ENCODE results near the gene SPRED2. TPM values are rescaled to one million over a fixed set of nuclear protein-coding genes. Genes with fewer than 3 reads are reported as not detected.
A peak's percentile ranks its signal among the peaks of the same experiment; 100 is the strongest.

Gene SPRED2
- total and polyA plus RNA-seq, 11 donors = 7.0 to 24.4 (median 16.1) TPM

DNA sequence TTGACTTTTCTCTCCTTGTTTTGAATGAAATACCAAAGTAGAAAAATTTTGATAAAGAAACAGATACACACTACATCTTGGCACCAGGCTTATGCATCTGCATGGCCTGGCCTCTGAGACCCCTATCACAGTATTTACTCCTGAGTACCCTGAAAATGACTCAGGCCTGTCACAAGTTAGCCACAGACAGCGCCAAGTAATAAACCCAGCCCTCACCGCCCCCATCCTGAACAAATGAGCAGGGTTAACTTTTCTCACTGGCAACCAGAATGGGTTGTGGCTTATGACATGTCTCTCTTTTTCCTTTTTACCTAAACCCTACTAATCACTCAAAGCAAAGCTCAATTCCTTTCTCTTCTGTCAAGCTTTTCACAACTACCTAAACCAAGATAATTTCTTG is 35.3 kb downstream of the SPRED2 start:
- ATAC-seq (peak in 1 of 4 donors; percentile 48), DNase-seq (no peak)
- 79 to 93% (median 84%) methylated on average over 2 of the region's 2 CpGs for WGBS, 4 donors
- no peaks in the 10 kb centered on the region for H3K27me3 ChIP-seq
- intact Hi-C loops (cut with DNase I) = no loop called here
- no peak overlapping the region for H3K4me3 ChIP-seq
- H3K9me3 ChIP-seq = no peaks in the 10 kb centered on the region
- no peaks in the 10 kb centered on the region for H3K36me3 ChIP-seq
- peaks cover 0 to 54% (median 26%) of the 10 kb centered on the region in 12 donors for H3K4me1 ChIP-seq
- TF ChIP-seq POLR2A (IDR thresholded peaks at IDR 0.05) = no peak
- TF ChIP-seq, protein P1, sequence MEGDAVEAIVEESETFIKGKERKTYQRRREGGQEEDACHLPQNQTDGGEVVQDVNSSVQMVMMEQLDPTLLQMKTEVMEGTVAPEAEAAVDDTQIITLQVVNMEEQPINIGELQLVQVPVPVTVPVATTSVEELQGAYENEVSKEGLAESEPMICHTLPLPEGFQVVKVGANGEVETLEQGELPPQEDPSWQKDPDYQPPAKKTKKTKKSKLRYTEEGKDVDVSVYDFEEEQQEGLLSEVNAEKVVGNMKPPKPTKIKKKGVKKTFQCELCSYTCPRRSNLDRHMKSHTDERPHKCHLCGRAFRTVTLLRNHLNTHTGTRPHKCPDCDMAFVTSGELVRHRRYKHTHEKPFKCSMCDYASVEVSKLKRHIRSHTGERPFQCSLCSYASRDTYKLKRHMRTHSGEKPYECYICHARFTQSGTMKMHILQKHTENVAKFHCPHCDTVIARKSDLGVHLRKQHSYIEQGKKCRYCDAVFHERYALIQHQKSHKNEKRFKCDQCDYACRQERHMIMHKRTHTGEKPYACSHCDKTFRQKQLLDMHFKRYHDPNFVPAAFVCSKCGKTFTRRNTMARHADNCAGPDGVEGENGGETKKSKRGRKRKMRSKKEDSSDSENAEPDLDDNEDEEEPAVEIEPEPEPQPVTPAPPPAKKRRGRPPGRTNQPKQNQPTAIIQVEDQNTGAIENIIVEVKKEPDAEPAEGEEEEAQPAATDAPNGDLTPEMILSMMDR (IDR thresholded peaks at IDR 0.05) = no peak
- no peak overlapping the region for H3K27ac ChIP-seq

DNA sequence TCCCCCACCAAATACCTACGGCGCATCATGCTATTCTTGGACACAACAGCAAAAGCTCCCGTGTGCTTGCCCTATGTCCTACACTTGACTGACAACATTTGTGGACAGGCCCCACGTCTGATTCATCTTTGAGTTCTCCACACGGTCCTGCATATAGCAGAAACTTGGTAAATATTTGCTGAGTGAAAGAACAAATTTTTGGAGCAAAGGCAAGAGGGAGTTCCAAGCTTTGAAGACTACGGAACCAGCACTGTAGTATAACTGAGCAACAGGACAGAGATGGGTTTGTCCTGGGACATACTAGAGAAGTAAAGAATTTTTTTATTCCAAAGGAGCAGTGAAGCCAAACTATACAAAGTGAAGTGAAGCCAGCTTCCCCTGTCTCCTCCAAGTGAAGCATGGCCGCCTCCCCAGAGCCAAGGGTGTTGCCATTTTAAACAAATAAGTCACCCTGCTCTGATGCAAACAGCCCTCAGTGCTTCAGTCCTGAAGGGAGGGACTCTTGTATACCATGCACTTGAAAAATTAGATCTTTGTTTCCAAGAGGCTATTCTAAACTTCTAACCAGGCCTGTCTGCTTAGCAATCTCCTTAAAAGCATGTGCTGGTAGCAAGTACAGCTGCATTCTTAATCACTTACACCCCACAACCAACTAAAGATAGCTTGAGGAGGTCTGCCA is 35.9 kb downstream of the SPRED2 start:
- no peak for TF ChIP-seq POLR2A (IDR thresholded peaks at IDR 0.05)
- TF ChIP-seq, protein P1 (IDR thresholded peaks at IDR 0.05) = no peak
- H3K9me3 ChIP-seq = no peaks in the 10 kb centered on the region
- peak; percentile 33 to 80 (median 64) for ATAC-seq
- no peak overlapping the region for H3K27ac ChIP-seq
- no peaks in the 10 kb centered on the region for H3K36me3 ChIP-seq
- 63 to 72% (median 67%) methylated on average over 7 of the region's 7 CpGs for WGBS, 4 donors
- peaks cover 0 to 50% (median 24%) of the 10 kb centered on the region in 12 donors for H3K4me1 ChIP-seq
- intact Hi-C loops (cut with DNase I) = no loop called here
- no peaks in the 10 kb centered on the region for H3K27me3 ChIP-seq
- no peak overlapping the region for H3K4me3 ChIP-seq
- DNase-seq = no peak

DNA sequence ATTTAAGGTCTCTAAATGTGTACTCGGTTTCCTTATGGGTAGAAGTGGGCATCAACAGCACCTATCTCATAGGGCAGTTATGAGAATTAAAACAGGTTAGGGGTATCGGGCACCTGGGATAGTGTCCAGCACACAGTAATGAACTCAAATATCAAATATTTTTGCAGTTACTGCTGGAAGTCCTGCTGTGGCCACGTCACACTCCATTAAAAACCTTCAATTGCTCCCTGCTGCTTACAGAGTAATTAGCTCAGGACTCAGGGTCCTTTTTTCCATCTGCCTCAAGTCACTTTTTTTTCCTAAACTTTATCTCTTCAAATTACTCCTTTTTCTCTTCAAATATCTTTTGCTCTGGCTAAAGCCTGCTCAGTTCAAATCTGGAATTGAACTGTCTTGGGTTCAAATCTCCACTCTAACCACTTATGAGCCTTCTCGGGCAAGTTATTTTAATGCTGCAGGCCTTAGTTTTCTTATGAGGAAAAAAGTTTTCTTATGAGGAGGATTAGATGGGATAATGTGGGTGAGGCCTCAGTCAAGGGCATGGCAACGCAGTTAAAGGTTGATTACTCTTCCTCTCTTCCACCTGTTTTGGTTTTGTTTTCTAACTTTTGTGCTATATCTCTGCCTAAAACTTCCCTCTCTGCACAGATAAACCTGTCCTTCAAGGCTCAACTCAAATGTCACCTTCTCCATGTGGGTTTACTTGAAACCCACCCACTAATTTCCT is 36.6 kb downstream of the SPRED2 start:
- intact Hi-C loops (cut with DNase I) = no loop called here
- Histone ChIP-seq H3K4me3 (no peak overlapping the region), H3K4me1 (peaks cover 0 to 50% (median 24%) of the 10 kb centered on the region in 12 donors), H3K27me3 (no peaks in the 10 kb centered on the region), H3K27ac (no peak overlapping the region), H3K9me3 (no peaks in the 10 kb centered on the region), H3K36me3 (no peaks in the 10 kb centered on the region)
- TF ChIP-seq, protein P1 (IDR thresholded peaks at IDR 0.05) = no peak
- TF ChIP-seq POLR2A (IDR thresholded peaks at IDR 0.05) = no peak
- DNase-seq (no peak), ATAC-seq (no peak)
- 73 to 91% (median 86%) methylated on average over 5 of the region's 5 CpGs for WGBS, 4 donors

- Histone ChIP-seq H3K27ac (no peak overlapping the region), H3K4me1 (peaks cover 0 to 68% (median 36%) of the 10 kb centered on the region in 12 donors), H3K4me3 (no peak overlapping the region), H3K36me3 (no peaks in the 10 kb centered on the region), H3K9me3 (no peaks in the 10 kb centered on the region), H3K27me3 (no peaks in the 10 kb centered on the region)
- 76 to 81% (median 79%) methylated on average over 3 of the region's 3 CpGs for WGBS, 4 donors
- ATAC-seq (no peak), DNase-seq (no peak)
- intact Hi-C loops (cut with DNase I) = loop anchor here in 1 of 10 donors (5.0 kb wide), 1 partner anchor 33 kb away; no protein-coding TSS in a partner anchor
- TF ChIP-seq POLR2A (IDR thresholded peaks at IDR 0.05) = no peak
- TF ChIP-seq, protein P1 (IDR thresholded peaks at IDR 0.05) = no peak
Observed at GRCh38 chr2:65393743-65394422, 38.5 kb downstream of the SPRED2 start.
